ENCODE results near the gene DCC.

The DCC gene

DNA sequence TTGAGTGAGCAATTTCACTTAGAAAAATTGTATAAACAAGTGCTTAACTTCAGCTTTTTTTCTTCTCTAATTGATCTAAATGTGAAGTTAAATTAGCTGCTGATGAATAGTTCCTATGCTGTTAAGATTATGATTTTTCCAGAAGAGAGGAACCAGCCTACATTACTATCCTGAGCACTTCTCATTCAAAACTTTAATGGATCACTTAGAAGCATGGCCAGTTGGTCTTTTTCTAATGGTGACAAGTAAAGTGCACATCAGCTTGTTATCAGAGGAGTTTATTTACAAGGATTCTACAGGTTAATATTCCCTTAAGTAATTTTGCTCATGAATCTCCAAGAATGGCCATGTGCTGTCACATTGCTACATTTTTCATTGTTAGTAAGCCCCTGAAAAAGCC is 37.1 kb downstream of the DCC start:
- DNase-seq (ENCODE audit: low read depth, low spot score), result no peak
- CTCF ChIA-PET, result no interaction called here
- POLR2A ChIA-PET, result no interaction called here
- no peak overlapping the region for H3K4me3 ChIP-seq (ENCODE audit: low read depth, low read length)
- TF ChIP-seq CTCF (IDR thresholded peaks at IDR 0.05; ENCODE audit: insufficient read depth, low read length, missing control alignments), result no peak

- POLR2A ChIA-PET, result no interaction called here
- TF ChIP-seq CTCF (IDR thresholded peaks at IDR 0.05; ENCODE audit: insufficient read depth, low read length, missing control alignments), result no peak
- CTCF ChIA-PET, result interaction anchor here (1.1 kb wide), 1 partner anchor 12 kb away, joined by 3 read pairs; no protein-coding TSS in a partner anchor
- DNase-seq (ENCODE audit: low read depth, low spot score), result no peak
- H3K4me3 ChIP-seq (ENCODE audit: low read depth, low read length), result no peak overlapping the region
Measured at GRCh38 chr18:52386306-52386705, 46.3 kb downstream of the DCC start.

GRCh38 chr18:52387175-52387574 is 47.2 kb downstream of the DCC start:
- CTCF ChIA-PET, result interaction anchor here (1.1 kb wide), 1 partner anchor 13 kb away, joined by 3 read pairs; no protein-coding TSS in a partner anchor
- no peak overlapping the region for H3K4me3 ChIP-seq (ENCODE audit: low read depth, low read length)
- POLR2A ChIA-PET, result no interaction called here
- TF ChIP-seq CTCF (IDR thresholded peaks at IDR 0.05; ENCODE audit: insufficient read depth, low read length, missing control alignments), result no peak
- DNase-seq (ENCODE audit: low read depth, low spot score), result no peak

- ChIA-PET POLR2A (no interaction called here), CTCF (no interaction called here)
- no peak overlapping the region for H3K4me3 ChIP-seq (ENCODE audit: low read depth, low read length)
- no peak for TF ChIP-seq CTCF (IDR thresholded peaks at IDR 0.05; ENCODE audit: insufficient read depth, low read length, missing control alignments)
- DNase-seq (ENCODE audit: low read depth, low spot score), result peak; percentile 50
Measured at GRCh38 chr18:52391810-52392559, 52.0 kb downstream of the DCC start.

DNA sequence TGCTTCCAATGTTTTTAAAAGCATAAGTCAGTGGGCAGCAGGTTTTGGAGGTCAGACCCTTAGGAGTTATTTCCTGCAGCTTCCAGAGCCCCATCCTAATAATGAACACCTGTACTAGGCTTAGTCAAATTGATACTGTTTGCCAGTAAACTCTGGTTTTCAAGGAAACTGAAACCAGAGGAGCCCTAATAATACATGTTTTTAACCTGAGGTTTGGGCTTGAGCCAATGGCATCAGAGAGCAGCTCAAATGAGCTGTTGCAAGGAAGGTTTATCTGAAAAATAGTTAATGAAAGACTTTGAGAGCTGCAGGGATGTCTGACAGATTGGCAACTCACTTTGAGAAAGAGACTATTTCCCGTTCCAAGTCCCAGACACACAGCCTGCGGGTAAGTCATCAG is 54.6 kb downstream of the DCC start:
- ChIA-PET POLR2A (no interaction called here), CTCF (no interaction called here)
- no peak for TF ChIP-seq CTCF (IDR thresholded peaks at IDR 0.05; ENCODE audit: insufficient read depth, low read length, missing control alignments)
- DNase-seq (ENCODE audit: low read depth, low spot score), result no peak
- H3K4me3 ChIP-seq (ENCODE audit: low read depth, low read length), result no peak overlapping the region

DNA sequence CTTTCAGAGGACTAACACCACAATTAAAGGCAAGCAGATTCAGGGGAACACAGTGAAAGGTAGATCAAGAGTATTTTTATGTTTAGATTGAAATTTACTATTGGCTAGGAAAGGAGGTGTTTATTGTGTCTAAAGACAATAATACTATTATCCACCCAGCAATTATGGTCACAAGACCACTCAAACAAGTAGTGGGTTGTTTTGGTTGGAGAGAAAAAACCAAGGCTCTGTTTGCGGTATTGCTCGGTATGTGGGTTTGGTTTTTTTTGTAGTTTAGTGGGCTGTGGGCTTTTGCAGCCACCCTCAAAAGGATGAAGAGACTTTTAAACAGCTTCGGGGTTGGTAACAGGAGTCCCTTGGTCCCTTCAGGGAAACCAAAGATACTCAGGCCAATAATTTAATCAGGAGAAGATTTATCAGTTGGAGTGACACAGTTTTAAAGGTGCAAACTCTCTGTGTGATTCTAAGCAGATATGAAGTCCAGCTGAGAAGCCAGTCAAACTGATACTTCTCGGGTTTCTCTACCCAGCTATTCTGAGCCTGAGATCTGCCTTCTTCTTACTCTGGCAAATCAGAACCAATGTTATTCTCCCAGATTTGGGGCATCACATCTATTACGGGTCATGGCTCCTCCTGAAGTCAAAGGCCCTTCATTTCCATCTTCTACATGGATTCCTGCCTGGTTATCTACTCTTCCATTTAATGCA is 55.3 kb downstream of the DCC start:
- POLR2A ChIA-PET, result no interaction called here
- no peak for DNase-seq (ENCODE audit: low read depth, low spot score)
- TF ChIP-seq CTCF (IDR thresholded peaks at IDR 0.05; ENCODE audit: insufficient read depth, low read length, missing control alignments), result no peak
- CTCF ChIA-PET, result no interaction called here
- no peak overlapping the region for H3K4me3 ChIP-seq (ENCODE audit: low read depth, low read length)
